ENCODE measurements around the gene UTF1. TPM values are rescaled to one million over a fixed set of nuclear protein-coding genes. Genes with fewer than 3 reads are reported as not detected.

The UTF1 gene
- total RNA-seq, 1 donor from 2014 or later = not detected

DNA sequence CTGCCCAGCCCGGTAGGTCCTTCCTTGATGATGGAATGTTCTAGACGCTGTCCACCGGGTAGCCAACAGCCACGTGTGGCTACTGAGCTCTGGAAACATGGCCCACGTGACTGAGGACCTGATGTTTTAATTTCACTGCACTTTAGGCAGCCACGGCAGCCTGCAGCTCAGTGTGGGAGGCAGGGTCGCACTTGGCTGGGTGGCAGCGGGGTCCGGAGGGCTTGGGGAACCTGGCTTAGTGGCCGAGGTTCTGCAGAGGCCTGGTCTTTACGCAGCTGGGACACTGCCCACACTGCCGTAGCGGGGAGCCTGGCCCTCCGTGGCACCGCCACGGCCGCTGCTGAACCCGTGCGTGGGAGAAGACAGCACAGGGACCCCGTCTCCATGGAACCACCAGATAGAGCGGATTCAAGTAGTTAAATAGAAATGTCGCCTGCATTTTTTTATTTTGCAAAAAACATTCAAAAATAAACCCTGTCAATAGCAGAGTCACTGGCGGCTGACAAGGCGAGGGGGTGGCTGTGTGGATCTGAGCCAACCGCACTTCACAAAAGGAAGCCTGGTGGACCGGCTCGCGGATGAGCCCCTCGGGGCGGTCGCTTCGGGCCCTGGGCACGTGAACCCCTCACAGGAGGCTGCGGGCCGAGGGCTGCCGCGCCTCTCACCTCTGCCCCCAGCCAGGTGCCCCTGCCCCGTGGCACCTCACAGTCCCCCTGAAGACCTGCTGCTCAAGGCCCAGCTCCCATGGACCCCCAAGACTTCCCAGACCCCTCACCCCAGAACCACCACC, 25.6 kb upstream of the UTF1 start:
- H3K4me3 Mint-ChIP-seq = no peak overlapping the region
- TF ChIP-seq CTCF (conservative IDR thresholded peaks at IDR 0.05) = no peak
- no peak for DNase-seq (ENCODE audit: low read depth, low spot score)
- no peaks in the 10 kb centered on the region for H3K36me3 Mint-ChIP-seq (ENCODE audit: low read depth)
- H3K27ac Mint-ChIP-seq (ENCODE audit: unreplicated experiment) = no peak overlapping the region
- H3K27me3 Mint-ChIP-seq (ENCODE audit: low read depth) = no peaks in the 10 kb centered on the region
- H3K4me1 Mint-ChIP-seq = no peaks in the 10 kb centered on the region
- no peaks in the 10 kb centered on the region for H3K9me3 Mint-ChIP-seq

DNA sequence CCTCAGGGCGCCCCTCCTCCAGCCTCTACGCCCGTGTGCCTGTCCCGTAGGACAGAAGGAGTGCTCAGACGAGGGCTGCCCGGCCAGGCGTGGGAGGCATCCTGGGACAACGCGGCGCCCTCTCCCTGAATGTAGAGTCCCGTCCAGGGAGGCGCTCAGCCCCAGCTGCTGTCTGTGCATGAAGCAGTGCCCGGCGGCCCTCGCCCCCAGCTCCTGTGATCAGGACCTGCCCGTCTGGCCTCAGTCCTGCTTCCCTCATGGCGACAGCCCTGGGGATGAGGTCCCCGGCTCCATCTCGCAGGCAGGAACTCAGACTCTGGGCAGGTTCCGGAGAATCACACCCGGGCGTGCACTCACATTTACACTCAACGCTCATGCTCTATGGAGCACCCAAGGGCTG, 24.9 kb upstream of the UTF1 start:
- Mint-ChIP-seq H3K4me3 (no peak overlapping the region), H3K27me3 (ENCODE audit: low read depth) (no peaks in the 10 kb centered on the region), H3K36me3 (ENCODE audit: low read depth) (no peaks in the 10 kb centered on the region), H3K9me3 (no peaks in the 10 kb centered on the region), H3K4me1 (no peaks in the 10 kb centered on the region), H3K27ac (ENCODE audit: unreplicated experiment) (no peak overlapping the region)
- TF ChIP-seq CTCF (conservative IDR thresholded peaks at IDR 0.05) = no peak
- DNase-seq (ENCODE audit: low read depth, low spot score) = no peak

DNA sequence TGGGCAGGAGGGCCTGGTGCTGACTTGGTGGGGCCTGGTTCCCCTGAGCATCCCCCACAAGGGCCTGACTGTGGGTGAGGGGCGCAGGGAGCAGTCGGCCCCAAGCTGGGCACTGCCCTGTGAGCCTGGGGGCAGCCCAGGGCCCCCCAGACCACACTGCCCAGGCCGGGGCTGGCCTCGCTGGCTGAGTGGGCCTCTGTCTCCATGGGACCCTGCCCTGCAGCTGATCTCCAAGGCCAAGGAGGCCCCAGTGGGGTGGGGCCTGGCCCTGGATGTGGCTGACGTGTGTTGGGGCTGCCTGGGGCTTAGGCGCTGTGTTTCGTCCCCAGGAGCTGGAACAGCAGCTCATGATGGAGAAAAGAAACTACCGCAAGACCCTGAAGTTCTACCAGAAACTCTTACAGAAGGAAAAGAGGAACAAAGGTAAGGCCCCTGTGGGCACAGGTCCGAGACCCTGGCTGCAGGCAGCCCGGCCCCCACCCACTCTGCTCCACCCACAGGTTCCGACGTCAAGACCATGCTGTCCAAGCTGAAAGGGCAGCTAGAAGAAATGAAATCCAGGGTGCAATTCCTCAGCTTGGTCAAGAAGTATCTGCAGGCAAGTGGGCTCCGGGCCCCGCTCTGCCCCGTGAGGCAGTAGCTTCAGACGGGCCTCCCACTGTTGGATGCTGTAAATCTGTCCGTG, 23.5 kb upstream of the UTF1 start:
- H3K9me3 Mint-ChIP-seq = no peaks in the 10 kb centered on the region
- H3K4me1 Mint-ChIP-seq = no peaks in the 10 kb centered on the region
- no peak for TF ChIP-seq CTCF (conservative IDR thresholded peaks at IDR 0.05)
- DNase-seq (ENCODE audit: low read depth, low spot score) = no peak
- H3K36me3 Mint-ChIP-seq (ENCODE audit: low read depth) = no peaks in the 10 kb centered on the region
- no peak overlapping the region for H3K4me3 Mint-ChIP-seq
- H3K27me3 Mint-ChIP-seq (ENCODE audit: low read depth) = no peaks in the 10 kb centered on the region
- no peak overlapping the region for H3K27ac Mint-ChIP-seq (ENCODE audit: unreplicated experiment)

GRCh38 chr10:133207041-133207600, 22.9 kb upstream of the UTF1 start:
- Mint-ChIP-seq H3K4me1 (no peaks in the 10 kb centered on the region), H3K36me3 (ENCODE audit: low read depth) (no peaks in the 10 kb centered on the region), H3K27ac (ENCODE audit: unreplicated experiment) (no peak overlapping the region), H3K9me3 (no peaks in the 10 kb centered on the region), H3K4me3 (no peak overlapping the region), H3K27me3 (ENCODE audit: low read depth) (no peaks in the 10 kb centered on the region)
- DNase-seq (ENCODE audit: low read depth, low spot score) = no peak
- TF ChIP-seq CTCF (conservative IDR thresholded peaks at IDR 0.05) = no peak

- no peak for TF ChIP-seq CTCF (conservative IDR thresholded peaks at IDR 0.05)
- DNase-seq (ENCODE audit: low read depth, low spot score) = no peak
- H3K4me1 Mint-ChIP-seq = no peaks in the 10 kb centered on the region
- H3K36me3 Mint-ChIP-seq (ENCODE audit: low read depth) = no peaks in the 10 kb centered on the region
- no peak overlapping the region for H3K27ac Mint-ChIP-seq (ENCODE audit: unreplicated experiment)
- no peaks in the 10 kb centered on the region for H3K27me3 Mint-ChIP-seq (ENCODE audit: low read depth)
- H3K4me3 Mint-ChIP-seq = no peak overlapping the region
- H3K9me3 Mint-ChIP-seq = no peaks in the 10 kb centered on the region
Measured at GRCh38 chr10:133207627-133208026, 22.4 kb upstream of the UTF1 start.

Data from neural crest cell (in vitro differentiated cells).